ENCODE data around the gene HOXD3.

DNA sequence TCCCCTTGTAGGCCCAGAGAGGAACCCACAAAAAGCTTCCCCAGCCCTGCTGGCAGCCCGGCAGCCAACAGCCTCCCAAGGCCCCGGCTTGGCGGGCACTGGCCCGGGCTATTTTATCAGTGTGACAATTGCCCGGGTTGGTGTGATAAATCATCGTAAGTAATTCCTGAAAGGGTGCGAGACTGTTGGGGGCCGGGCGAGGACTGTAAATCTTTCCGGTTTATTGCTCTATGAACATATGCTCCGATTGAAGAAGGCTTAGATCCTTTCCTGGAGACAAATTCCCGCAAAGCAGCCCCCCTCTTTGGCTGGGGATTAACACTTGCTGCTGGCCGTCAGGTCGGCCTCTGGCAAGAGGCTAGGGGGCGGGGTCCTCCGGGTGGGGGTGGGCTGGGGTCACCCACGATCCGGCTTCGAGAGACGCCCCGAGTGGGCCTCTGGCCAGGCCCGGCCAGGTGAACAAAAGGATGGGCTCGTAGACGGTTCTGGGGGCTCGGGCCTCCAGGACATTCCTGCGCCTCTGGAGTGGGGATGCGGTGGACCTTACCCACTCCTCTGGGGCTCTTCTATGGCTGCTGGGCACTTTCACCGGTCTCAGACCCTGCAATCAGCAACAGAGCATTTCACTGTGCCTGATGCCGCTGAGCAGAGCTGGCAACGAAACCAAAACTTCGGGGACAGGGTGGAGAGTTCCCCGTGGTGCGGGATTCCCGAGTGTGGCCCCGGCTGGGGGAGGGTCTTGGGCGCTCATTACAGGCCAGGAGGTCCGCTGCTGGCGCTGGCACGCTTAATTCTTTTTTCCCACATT is 2.0 kb downstream of the HOXD3 start:
- TF ChIP-seq, protein P1, sequence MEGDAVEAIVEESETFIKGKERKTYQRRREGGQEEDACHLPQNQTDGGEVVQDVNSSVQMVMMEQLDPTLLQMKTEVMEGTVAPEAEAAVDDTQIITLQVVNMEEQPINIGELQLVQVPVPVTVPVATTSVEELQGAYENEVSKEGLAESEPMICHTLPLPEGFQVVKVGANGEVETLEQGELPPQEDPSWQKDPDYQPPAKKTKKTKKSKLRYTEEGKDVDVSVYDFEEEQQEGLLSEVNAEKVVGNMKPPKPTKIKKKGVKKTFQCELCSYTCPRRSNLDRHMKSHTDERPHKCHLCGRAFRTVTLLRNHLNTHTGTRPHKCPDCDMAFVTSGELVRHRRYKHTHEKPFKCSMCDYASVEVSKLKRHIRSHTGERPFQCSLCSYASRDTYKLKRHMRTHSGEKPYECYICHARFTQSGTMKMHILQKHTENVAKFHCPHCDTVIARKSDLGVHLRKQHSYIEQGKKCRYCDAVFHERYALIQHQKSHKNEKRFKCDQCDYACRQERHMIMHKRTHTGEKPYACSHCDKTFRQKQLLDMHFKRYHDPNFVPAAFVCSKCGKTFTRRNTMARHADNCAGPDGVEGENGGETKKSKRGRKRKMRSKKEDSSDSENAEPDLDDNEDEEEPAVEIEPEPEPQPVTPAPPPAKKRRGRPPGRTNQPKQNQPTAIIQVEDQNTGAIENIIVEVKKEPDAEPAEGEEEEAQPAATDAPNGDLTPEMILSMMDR (conservative IDR thresholded peaks at IDR 0.05; ENCODE audit: low read length): no peak
- no peak for TF ChIP-seq EZH2phosphoT487 (IDR thresholded peaks at IDR 0.05; ENCODE audit: borderline replicate concordance)
